Activated CD8-positive, alpha-beta memory T cell treated with anti-CD3 and anti-CD28 coated beads, Interleukin-2, amount 50 U/mL, for 24 hours (primary cell): Measurements from ENCODE around the gene CRIP1.

Source experiments
- DNase-seq: peaks from one replicate; pipeline ENCODE4 v3.0.0-alpha.2; 2020; ENCODE audit errors: extremely low read depth

Gene CRIP1

GRCh38 chr14:105469456-105470349 lies 17.0 kb upstream of the CRIP1 start:
- DNase-seq = no peak

DNA sequence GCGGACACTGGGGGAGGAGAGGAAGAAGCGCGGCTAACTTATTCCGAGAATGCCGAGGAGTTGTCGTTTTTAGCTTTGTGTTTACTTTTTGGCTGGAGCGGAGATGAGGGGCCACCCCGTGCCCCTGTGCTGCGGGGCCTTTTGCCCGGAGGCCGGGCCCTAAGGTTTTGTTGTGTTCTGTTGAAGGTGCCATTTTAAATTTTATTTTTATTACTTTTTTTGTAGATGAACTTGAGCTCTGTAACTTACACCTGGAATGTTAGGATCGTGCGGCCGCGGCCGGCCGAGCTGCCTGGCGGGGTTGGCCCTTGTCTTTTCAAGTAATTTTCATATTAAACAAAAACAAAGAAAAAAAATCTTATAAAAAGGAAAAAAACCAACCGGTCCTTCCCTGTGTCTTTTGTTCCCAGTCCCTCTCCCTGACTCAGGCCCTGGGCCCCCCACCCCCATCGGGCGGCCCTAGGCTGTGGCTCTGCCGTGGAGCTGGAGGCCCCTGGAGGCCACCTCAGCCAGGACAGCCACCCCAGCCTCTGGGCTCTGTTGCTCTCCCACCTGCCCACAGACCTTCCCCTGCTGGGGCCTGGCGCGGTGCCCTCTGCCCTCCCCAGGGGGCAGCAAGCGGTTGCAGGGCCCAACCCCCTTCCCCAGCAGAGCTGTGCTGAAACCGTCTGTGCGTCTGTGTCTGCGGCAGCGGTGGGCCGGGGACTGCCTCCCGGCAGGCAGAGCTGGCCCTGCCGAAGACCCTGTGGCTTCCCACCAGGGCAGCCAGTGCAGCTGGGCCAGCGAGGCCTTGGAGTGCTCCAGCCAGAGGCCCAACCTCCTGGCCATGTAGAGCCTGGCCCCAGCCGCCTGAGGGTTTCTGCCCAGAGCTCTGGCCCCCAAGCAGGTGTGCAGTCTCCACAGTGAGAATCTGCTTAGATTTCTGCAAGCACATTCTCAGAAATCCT lies 16.1 kb upstream of the CRIP1 start:
- DNase-seq = no peak

- DNase-seq = no peak
Observed at GRCh38 chr14:105471297-105471821, 15.3 kb upstream of the CRIP1 start.

- no peak for DNase-seq
Observed at GRCh38 chr14:105471823-105472485, 14.7 kb upstream of the CRIP1 start.

DNA sequence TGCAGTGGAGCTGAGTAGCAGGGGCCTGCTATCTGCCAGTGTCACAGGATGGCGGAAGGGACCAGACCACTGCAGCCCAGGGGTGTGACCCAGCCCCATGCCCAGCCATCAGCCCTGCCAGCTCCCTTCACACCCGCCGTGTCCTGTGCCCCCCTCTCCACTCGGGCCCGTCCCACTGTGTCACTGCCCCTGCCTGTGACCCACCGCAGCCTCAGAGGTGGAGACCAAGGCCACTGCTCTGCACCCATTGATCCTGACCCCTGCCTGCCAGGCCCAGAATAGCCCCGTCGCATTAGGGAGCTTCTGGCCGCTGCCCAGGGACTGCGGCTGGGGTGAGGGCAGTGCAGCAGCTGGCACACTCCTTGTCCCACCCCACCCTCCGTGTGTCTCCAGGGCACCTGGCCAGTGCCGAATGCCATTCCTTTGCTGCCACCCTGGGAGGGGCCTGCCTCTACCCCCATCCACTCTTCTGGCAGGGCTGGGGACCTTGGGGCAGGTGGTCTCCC lies 14.1 kb upstream of the CRIP1 start:
- DNase-seq = no peak

DNA sequence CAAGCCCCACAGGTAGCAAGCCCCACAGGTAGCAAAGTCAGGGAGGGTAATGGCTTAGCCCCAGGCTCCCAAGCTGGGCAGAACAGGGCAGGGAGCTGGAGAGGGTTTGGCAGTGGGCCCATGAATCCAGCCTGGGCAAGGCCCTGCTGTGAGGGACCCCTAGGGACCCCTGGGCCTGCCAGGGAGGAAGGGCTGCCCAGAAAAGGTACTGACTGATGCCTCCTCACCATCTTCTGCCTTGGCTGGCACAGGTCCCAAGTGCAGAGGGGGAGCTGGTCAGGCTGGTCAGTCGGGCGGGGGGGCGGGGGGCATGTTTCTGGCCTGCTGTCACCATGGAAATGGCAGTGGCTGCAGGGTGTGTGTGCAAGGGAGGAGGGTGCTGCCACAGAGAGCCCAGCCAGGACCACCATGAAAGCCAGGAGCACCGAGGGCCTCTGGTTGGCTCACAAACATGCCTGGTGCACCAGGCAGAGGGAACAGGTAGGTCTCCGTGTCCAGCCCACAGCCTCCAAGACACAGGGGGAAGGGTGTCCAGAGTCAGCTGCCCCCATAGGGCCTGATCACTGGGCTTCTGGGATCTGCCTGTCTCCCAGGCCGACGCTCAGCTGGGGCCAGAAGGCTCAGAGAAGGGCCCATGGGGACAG lies 13.5 kb upstream of the CRIP1 start:
- no peak for DNase-seq

DNA sequence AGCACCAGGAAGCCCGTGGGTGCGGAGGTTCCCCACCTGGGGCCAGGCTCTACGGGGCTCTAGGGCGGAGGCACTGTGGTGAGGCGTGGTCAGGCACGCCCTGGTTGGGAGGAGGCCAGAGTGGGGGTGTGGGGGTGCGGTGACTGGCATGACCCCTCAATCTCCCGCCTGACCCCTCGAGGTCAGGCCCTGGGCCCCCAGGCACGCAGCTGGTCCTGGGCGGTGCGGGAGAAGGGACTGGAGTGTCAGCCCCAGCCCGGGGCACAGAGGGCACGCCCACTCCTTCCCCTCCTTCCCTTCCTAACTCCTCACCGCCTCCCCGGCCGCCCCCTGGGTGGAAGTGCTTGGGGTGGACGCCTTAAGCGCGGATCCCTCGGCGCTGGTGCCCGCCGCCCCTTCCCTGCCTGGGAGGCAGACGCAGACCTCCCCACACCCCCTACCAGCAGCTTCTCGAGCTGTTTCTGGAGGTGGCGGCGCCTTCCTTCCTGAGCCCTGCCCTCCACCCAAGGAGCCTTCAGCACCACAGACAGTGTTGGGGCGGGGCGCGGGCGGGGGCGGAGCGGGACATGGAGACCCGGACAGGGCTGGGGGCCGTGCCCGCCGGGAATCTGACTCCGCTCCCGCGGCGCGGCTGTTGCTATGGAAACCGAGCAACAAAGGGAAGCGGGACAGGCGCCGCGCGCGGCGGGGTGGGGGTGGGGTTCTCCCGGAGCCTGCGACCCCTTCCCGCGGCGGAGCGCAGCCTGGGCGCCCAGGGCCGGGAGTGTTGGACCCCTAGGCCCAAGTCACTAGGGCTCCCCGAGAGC lies 12.8 kb upstream of the CRIP1 start:
- DNase-seq = no peak

- no peak for DNase-seq
Observed at GRCh38 chr14:105474483-105475268, 12.0 kb upstream of the CRIP1 start, which contains the start of gene CRIP2. TSS of gene CRIP2 (plus strand) at chr14:105474821. CDS start at chr14:105474863, 42 bp downstream.

DNA sequence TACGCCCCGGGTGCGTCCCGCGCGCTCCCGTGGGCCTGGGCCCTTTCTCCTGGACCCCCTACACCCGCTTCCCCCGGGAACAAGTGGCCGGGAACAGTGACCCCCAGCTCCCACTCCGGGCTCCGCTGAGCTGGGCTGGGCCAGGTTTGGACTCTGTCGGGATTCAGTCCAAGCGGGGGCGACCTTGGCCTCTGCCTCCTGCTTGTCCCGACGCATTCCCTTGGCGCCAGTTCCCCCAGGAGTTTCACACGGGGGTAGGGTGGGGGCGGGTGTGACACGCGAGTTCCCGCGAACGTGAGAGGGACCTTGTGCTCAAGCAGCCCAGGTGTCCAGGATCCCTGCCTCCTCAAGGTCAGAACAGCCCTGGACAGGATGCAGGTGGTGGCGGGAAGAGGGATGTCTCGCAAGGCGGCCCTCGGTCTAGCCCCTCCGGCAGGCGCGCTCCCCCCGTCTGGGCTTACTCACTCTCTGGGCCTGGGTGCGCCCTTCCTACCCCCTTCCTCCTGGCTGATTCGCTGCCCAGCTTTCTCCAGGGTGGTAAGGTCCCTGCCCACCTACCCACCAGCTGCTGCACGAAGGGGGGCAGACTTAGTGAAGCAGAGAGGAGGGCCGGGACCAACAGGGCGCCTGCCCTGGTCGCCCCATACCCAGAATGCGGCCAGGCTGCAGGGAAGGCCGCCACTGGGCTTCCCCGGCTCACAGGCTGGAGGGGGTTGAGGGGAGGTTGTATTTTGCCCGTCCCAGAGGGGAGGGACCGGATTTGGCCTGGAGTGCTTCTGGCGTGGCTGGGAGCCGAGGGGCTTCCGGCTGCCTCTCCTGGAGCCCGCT lies 11.2 kb upstream of the CRIP1 start:
- DNase-seq = no peak

DNA sequence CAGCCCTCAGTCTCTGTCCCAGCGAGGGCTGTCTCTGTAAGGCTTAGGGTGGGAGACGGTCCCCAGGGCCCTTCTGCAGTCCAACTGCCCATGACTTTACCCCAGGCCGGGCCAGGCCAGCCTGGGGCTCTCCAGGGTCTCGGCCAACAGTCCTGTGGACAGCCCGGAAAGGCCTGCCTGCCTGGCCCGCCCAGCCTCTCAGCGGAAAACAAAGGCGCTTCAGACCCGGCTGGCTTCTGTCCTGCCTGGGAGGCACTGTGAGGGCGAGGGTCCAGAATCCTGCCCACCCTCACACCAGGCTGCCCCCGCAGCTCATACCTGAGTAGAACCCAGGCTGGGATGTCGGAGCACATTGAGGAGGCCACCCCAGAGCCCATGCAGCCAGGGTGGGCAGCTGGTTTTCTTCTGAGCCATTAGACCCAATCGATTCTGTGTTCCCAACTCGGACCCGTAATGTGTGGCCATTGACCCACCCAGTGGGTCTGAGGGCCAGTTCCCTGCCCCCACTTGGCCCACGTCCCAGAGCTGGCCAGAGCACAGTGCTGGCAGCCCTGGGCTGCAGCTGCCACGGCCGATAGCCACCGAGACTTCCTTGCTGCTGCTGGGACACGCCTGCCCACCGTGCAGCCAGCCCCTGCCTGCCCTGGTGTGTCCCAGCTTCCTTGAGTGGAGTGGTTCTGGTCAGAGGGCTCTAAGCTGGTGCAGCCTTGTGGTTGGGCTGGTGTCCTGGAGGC lies 10.4 kb upstream of the CRIP1 start:
- no peak for DNase-seq

DNA sequence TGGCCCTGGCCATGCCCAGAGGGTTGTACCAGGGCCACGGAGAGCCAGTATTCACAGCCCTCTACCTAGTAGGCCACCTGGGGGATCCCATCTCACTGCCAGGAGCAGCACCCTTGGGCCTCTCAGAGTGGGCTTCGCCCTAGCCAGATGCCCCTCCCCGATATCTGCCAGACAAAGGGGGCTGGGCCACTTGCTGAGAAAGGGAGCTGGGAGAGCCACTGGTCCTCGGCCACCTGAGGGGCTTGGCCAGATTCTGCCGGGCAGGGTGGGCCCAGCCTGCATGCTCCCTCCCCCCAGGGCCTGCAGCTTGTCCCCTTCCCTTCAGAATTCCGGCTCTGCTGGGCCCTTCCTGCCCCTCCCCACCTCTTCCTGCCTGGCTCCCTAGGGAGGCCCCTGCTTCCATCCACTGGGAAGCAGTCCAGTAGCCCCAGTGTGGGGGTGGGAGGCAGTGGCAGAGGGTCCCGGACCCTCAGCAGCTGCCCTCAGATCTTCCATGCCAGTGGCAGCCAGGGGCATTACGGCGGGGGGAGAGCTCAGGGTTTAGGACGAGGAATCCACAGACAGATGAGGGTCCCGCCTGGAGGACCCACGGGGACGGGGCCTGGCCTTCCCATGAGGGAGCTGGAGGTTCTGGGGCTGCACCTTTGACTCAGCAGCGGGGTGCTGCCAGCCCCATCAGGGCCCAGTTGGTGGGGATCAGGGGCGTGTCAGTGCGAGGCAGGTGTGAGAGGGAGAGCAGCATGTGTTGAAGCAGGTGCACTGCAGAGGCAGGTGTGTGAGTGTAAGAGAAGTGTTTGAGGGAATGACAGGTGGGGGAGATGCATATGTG lies 9.6 kb upstream of the CRIP1 start:
- DNase-seq = no peak

GRCh38 chr14:105477660-105478397 lies 8.9 kb upstream of the CRIP1 start:
- DNase-seq = no peak

GRCh38 chr14:105478398-105479251 lies 8.1 kb upstream of the CRIP1 start:
- no peak for DNase-seq

- no peak for DNase-seq
Observed at GRCh38 chr14:105479431-105480158, 7.1 kb upstream of the CRIP1 start.
